Measurements from ENCODE around the gene LPIN3. TPM values are rescaled to one million over a fixed set of nuclear protein-coding genes. Genes with fewer than 3 reads are reported as not detected.

The LPIN3 gene
- polyA plus RNA-seq, 6 donors from 2014 or later, result not detected

DNA sequence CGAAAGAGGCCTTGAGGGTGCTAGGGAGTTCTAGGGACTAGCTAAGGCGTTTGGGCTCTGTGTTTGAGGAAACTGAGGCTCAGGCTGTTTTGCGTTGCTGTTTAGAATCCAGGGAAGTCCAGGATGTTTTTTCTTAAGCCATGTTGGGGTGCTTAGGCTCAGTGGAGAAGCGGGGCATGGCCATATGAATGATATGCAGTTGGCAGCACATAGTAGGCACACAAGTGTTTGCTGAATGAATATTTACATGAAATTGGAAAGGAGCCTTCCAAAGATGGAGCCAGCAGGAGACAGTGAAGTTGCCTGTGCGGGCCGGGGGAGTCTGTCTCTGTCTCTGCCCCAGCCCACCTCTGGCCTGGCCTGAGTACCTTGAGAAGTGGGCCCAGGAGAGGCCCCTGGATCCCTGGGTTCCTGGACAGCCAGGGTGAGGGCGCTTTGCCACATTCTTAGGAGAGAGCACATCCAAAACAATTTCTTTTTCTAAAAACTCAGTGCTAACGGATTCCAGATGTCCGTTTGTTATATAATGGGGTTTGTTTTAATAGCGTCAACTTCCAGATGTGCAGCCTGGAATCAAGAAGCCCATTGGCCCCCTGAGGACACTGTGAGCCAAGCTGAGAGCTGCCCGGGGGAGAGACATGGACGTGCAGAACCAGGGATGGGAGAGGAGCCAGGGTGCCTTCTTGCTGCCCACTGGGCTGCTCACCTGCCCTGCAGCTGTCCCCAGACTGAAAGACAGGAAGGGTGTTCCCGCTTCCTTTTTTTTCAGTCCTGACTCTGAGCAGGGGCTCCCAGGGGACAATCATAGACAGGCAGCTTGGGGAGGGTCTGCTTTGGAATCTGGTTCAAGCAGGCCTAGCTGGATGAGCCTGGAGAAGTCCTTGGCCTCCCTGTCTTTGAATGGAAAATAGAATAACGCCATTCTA, 46.1 kb downstream of the LPIN3 start:
- no peak for ATAC-seq (ENCODE audit: low read depth in 2 of 2)
- no peaks in the 10 kb centered on the region for H3K36me3 Mint-ChIP-seq
- peaks cover 0 to 12% (median 6%) of the 10 kb centered on the region in 7 donors for H3K9me3 Mint-ChIP-seq
- peaks cover 14 to 28% (median 15%) of the 10 kb centered on the region in 3 donors for H3K27me3 Mint-ChIP-seq
- H3K27ac Mint-ChIP-seq, result peak overlapping the region in 1 of 6 donors; percentile 7
- DNase-seq, result no peak
- no peak overlapping the region for H3K4me3 Mint-ChIP-seq
- H3K4me1 Mint-ChIP-seq, result no peaks in the 10 kb centered on the region

DNA sequence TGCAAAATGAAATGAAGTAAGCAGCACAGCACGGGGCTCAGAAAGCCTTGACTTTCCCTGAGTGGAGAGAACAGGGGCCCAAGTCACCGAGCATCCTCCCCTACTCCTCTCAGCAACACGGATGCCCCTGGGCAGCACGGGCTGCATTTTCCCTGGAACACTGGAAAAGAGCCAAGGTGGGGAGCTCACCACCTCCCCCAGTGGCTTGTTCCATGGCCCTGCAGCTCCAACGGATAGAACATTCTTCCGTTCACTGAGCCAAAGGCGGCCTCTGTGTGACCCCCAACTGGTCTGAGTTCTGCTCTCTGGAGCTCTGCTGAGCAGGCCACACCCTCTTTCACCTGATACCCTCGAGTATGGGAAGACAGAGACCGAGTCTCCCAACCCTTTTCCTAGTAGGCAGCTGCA, 46.8 kb downstream of the LPIN3 start:
- Mint-ChIP-seq H3K4me1 (no peaks in the 10 kb centered on the region), H3K27me3 (peaks cover 14 to 28% (median 15%) of the 10 kb centered on the region in 3 donors), H3K27ac (peak overlapping the region in 2 of 6 donors; percentile 38 to 48), H3K36me3 (no peaks in the 10 kb centered on the region), H3K9me3 (peaks cover 0 to 12% (median 5%) of the 10 kb centered on the region in 7 donors), H3K4me3 (no peak overlapping the region)
- no peak for DNase-seq
- no peak for ATAC-seq (ENCODE audit: low read depth in 2 of 2)

DNA sequence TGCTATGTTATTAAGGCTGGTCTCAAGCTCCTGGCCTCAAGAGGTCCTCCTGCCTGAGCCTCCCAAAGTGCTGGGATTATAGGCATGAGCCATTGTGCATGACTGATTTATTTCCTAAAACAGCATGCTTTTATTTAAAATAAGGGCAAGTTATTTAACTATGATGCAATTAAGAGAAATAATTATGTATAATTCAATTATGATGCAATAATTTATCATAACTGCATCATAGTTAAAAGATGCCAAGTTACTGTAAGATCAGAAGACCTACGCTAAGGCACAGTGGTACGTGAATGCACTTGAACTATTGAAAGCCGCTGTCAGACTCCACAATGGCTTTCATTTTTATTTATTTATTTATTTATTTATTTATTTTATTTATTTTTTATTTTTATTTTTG, 50.3 kb downstream of the LPIN3 start:
- Mint-ChIP-seq H3K27me3 (peaks cover 0 to 20% (median 5%) of the 10 kb centered on the region in 3 donors), H3K4me1 (no peaks in the 10 kb centered on the region), H3K9me3 (peaks cover 0 to 5% (median 0%) of the 10 kb centered on the region in 7 donors), H3K36me3 (no peaks in the 10 kb centered on the region), H3K4me3 (no peak overlapping the region), H3K27ac (no peak overlapping the region)
- DNase-seq (no peak), ATAC-seq (ENCODE audit: low read depth in 2 of 2) (no peak)

DNA sequence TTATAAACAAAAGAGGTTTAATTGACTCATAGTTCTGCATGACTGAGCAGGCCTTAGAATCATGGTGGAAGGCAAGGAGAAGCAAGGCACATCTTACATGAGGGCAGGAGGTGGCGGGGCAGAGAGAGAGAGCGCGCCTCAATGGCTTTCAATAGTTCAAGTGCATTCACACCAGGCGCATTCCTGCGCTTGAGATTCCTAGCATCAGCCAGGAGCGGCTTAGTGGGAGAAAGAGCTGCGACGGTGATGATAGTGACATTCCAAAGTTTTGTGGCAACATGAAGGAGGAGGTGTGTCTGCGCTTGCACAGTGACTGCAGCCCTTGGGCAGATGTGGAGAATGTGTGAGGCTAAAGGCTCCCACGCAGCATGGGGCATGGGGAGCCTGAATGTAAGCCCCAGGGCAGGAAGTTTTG, 51.0 kb downstream of the LPIN3 start:
- H3K9me3 Mint-ChIP-seq, result peaks cover 0 to 5% (median 0%) of the 10 kb centered on the region in 7 donors
- H3K4me3 Mint-ChIP-seq, result no peak overlapping the region

DNA sequence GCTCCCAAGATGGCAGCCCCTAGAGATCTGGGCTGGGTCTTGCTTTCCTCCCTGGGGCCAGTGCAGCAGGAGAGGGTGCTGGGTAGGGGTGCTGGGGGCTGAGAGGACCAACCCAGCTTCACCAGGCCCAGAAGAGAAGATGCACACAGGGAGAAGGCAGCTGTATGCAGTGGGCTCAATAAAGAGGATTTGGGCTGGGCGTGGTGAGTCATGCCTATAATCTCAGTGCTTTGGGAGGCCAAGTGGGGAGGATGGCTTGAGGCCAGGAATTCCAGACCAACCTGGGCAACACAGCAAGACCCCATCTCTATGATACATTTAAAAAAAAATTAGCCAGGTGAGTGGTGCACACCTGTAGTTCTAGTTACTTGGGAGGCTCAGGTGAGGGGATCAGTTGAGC, 51.7 kb downstream of the LPIN3 start:
- H3K9me3 Mint-ChIP-seq, result peaks cover 0 to 5% (median 0%) of the 10 kb centered on the region in 7 donors
- no peak for DNase-seq
- H3K27ac Mint-ChIP-seq, result no peak overlapping the region
- H3K27me3 Mint-ChIP-seq, result peaks cover 0 to 20% (median 0%) of the 10 kb centered on the region in 3 donors
- ATAC-seq (ENCODE audit: low read depth in 2 of 2), result no peak
- no peaks in the 10 kb centered on the region for H3K36me3 Mint-ChIP-seq
- no peaks in the 10 kb centered on the region for H3K4me1 Mint-ChIP-seq
- no peak overlapping the region for H3K4me3 Mint-ChIP-seq

More for the DNA sequence above, 51.0 kb downstream of the LPIN3 start:
- H3K4me1 Mint-ChIP-seq, result no peaks in the 10 kb centered on the region
- H3K27me3 Mint-ChIP-seq, result peaks cover 0 to 20% (median 0%) of the 10 kb centered on the region in 3 donors
- ATAC-seq (ENCODE audit: low read depth in 2 of 2), result no peak
- no peak overlapping the region for H3K27ac Mint-ChIP-seq
- DNase-seq, result no peak
- no peaks in the 10 kb centered on the region for H3K36me3 Mint-ChIP-seq

DNA sequence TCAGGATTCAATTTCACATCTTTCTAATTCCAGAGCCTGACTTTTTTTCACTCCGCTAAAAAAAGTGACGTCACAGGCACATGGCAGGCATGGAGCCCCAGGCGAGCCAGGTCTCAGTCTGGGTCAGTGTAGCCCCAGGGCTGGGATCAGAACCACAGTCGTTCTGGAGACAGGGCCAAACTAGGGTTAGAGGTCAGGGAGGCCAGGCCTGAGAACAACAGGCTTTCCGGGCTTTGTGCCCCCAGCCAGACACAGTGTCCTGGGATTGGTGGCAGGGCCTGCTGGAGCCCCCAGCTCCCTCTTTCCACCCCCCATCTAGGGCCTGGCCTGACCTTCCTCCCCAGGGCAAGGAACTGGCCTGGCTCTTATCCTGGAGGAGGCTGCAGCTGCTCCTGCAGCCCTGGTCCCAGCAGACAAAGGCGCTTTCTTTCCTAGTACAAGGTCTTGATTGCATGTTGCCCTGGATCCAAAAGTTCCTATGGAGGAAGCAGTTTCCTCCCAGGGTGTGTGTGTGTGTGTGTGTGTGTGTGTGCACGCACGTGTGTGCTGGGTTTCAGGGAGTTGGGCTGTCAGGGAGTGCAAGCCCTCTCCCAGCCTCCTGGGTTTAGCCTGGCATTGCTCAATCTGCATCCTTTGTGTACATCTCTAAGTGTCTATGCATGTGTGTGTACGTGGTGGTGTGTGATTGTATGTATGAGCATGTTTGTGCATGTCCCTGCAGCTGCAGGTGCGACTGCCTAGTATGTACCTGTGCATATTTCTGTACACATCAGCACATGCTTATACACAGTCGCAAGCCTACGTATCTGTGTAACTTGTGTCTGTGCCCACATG, 52.5 kb downstream of the LPIN3 start:
- Mint-ChIP-seq H3K9me3 (peaks cover 0 to 5% (median 0%) of the 10 kb centered on the region in 7 donors), H3K27ac (peak overlapping the region in 1 of 6 donors; percentile 82), H3K4me3 (no peak overlapping the region), H3K4me1 (no peaks in the 10 kb centered on the region), H3K27me3 (peaks cover 0 to 20% (median 0%) of the 10 kb centered on the region in 3 donors), H3K36me3 (no peaks in the 10 kb centered on the region)
- ATAC-seq (ENCODE audit: low read depth in 2 of 2), result no peak
- no peak for DNase-seq

DNA sequence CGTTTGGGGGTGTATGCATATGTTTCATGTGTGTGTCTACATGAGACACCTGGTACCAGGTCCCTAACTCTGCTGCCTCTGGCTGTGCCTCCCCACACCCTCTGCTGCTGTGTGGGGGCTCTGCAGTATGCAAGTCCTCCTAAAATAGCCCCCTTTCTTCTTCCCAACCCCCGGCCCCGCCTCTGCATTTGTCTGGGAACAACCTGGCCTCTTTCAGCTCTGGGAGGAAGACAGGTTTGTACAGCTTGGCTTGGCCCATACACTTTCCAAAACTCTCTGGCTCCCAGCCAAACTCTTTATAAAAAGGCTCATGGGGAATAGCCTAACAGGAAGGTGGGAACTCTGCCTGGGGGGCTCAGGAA, 53.1 kb downstream of the LPIN3 start:
- ATAC-seq (ENCODE audit: low read depth in 2 of 2), result no peak
- Mint-ChIP-seq H3K36me3 (no peaks in the 10 kb centered on the region), H3K4me1 (no peaks in the 10 kb centered on the region), H3K27ac (no peak overlapping the region), H3K27me3 (peaks cover 0 to 14% (median 0%) of the 10 kb centered on the region in 3 donors), H3K4me3 (no peak overlapping the region), H3K9me3 (peaks cover 0 to 5% (median 0%) of the 10 kb centered on the region in 7 donors)
- no peak for DNase-seq

DNA sequence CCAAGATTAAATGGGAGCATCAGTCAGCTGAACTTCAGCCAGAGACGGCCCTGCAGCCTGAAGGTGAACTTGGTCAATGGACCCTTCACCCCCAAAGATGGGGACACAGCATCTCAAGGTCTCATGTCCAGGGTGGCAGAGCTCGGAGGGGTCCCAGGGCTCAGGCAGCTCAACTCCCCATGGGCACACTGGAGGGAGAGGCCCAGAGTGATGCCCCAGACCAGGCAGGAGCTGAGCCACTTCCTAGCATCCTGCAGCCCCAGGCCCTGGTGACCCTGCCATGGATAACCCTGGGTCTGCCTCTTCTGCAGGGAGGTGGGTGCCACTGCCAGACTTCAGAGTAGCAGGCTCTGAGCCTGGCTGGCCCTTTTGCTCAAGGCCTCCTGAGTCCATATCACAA, 53.5 kb downstream of the LPIN3 start:
- H3K4me3 Mint-ChIP-seq, result no peak overlapping the region
- H3K9me3 Mint-ChIP-seq, result peaks cover 0 to 5% (median 0%) of the 10 kb centered on the region in 7 donors
- H3K36me3 Mint-ChIP-seq, result no peaks in the 10 kb centered on the region
- H3K4me1 Mint-ChIP-seq, result no peaks in the 10 kb centered on the region
- no peak for ATAC-seq (ENCODE audit: low read depth in 2 of 2)
- H3K27me3 Mint-ChIP-seq, result peaks cover 0 to 12% (median 0%) of the 10 kb centered on the region in 3 donors
- no peak overlapping the region for H3K27ac Mint-ChIP-seq
- DNase-seq, result no peak

DNA sequence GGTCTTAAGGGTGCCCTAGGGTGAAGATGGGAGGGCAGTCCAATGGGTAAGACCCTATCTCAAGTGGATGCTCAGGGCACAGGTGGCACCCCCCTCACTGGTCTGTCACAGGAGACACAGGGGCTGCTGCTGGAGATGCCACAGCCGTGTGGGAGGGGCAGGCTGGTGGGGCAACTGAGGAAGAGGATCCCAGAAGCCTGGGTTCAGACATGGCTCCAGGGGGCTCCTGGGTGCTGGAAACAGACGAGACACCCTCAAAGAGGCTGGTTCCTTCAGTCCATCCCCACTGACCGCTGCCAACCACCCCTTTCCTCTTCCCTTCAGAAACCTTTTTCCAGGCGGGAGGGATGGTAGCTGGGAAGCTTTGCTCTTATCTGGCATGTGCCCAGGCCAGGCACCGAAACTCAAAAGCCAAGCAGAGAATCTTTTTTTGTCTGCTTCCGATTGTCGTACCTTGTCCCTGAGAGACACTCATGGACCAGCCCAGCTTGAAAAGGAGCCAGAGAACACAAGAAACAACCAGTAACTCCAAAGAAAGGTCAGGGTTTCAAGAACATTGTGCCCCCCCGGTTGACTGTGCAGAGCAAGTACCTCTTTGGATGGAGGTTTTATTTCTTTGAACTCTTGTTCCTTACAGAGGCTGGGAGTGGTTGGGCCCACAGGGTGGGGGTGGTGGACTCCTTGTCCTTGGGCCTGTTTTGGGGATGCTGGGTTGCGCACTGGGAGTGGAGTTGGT, 54.5 kb downstream of the LPIN3 start:
- H3K27ac Mint-ChIP-seq, result peak overlapping the region in 1 of 6 donors; percentile 47
- no peaks in the 10 kb centered on the region for H3K36me3 Mint-ChIP-seq
- no peak overlapping the region for H3K4me3 Mint-ChIP-seq
- peaks cover 0 to 5% (median 0%) of the 10 kb centered on the region in 7 donors for H3K9me3 Mint-ChIP-seq
- H3K27me3 Mint-ChIP-seq, result peaks cover 0 to 12% (median 0%) of the 10 kb centered on the region in 3 donors
- ATAC-seq (ENCODE audit: low read depth in 2 of 2) (no peak), DNase-seq (no peak)
- H3K4me1 Mint-ChIP-seq, result no peaks in the 10 kb centered on the region

DNA sequence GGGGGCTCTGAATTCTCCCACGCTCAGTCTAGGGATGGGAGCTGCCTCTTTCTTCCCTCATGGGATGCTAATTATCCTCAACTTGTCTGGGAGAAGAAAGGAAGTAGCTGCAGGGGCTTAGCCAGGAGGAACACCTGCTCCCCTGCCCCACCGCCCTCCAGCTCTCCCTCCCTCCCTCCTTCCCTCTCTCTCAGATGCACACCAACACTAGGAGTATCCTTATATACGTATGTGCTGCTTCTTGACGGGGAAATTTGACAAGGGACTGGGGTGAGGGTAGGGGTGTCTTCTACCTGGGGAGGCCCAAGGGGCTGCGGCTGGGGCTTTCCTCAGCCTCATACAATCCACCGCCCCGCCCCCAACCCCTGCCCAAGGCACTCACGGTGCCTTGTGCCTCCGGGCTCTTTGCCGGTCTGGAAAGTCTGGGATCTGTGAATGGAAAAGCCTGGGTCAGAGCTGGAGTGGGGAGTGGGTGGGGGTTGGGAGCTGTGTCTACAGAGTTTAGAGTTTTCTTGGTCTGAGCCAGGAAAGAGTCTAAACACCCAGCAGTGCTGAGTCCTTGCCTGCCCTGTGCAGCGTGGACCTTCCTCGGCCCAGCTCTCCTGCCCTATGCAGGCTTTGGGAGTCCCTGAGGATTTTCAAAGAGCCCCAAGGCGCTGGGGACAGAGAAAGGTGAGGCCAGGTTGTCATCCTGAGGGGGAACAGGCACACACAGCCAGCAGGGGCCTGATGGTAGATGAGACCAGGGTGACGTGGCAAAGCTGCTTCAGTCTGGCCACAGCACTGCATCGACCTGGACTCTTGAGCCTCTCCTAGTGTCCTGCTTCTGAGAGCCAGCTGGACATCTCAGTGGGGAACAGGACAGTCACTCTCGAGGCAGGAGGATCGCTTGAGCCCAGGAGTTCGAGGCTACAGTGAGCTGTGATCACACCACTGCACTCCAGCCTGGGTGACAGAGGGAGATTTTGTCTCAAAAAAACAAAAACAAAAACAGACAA, 55.3 kb downstream of the LPIN3 start:
- H3K27ac Mint-ChIP-seq, result peak overlapping the region in 1 of 6 donors; percentile 47
- H3K4me3 Mint-ChIP-seq, result no peak overlapping the region

DNA sequence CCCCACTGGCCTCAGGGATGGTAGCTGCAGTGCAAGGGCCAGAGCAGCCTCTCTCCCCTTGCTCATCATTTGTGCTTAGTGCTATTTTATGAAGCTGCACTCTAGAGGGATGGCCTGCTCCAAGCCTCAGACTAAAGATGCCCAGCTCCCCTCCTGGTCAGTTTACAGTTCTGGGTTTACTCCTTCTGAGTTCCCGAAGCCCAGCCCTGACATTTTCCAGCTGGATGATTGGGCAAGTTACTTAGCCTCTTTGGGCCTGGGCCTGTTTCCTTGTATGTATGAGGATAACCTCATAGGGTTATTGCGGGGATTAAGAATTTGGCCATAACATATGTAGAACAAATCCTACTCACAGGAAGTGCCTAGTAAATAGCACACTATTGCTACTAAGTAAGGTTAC, 57.8 kb downstream of the LPIN3 start:
- Mint-ChIP-seq H3K9me3 (no peaks in the 10 kb centered on the region), H3K27me3 (no peaks in the 10 kb centered on the region), H3K36me3 (no peaks in the 10 kb centered on the region), H3K27ac (no peak overlapping the region), H3K4me3 (no peak overlapping the region), H3K4me1 (no peaks in the 10 kb centered on the region)
- no peak for ATAC-seq (ENCODE audit: low read depth in 2 of 2)
- DNase-seq, result no peak

More for the DNA sequence above, 55.3 kb downstream of the LPIN3 start:
- ATAC-seq (ENCODE audit: low read depth in 2 of 2) (no peak), DNase-seq (no peak)
- no peaks in the 10 kb centered on the region for H3K36me3 Mint-ChIP-seq
- peaks cover 0 to 5% (median 0%) of the 10 kb centered on the region in 7 donors for H3K9me3 Mint-ChIP-seq
- H3K27me3 Mint-ChIP-seq, result peaks cover 0 to 12% (median 0%) of the 10 kb centered on the region in 3 donors
- H3K4me1 Mint-ChIP-seq, result no peaks in the 10 kb centered on the region

DNA sequence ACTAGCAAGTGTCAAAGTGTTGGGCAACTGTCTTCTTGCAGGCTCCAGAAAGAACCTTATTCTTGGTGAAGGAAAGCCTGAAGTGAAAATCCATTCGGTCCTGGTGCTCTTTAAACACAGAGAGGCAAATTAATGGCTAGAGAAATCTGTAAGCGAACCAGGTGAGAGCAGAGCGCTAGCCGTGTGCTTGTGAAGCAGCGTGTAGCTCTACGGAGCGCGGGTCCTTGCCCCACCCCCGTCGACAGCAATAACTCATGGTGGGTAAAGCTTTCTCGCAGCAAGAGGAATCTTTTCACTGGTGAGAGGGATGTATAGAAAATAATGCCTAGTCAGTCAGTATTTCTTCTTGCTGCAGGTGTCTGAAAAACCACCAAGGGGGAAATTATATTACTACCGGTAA, 63.0 kb downstream of the LPIN3 start:
- H3K27ac Mint-ChIP-seq, result peak overlapping the region in 2 of 6 donors; percentile 17 to 72
- no peaks in the 10 kb centered on the region for H3K9me3 Mint-ChIP-seq
- DNase-seq (no peak), ATAC-seq (ENCODE audit: low read depth in 2 of 2) (no peak)
- H3K36me3 Mint-ChIP-seq, result peaks cover 8 to 19% of the 10 kb centered on the region in 2 donors
- H3K27me3 Mint-ChIP-seq, result no peaks in the 10 kb centered on the region
- peaks cover 0 to 9% (median 6%) of the 10 kb centered on the region in 3 donors for H3K4me1 Mint-ChIP-seq
- no peak overlapping the region for H3K4me3 Mint-ChIP-seq

All from naive B cell (primary cell).